ENCODE data around the gene YTHDF1.

GRCh38 chr20:63235399-63235983, 19.6 kb upstream of the YTHDF1 start, which contains the start of gene BIRC7:
- TF ChIP-seq YY1 (IDR thresholded peaks at IDR 0.05; ENCODE audit: low read depth, low read length): no peak
- no peak for TF ChIP-seq TAF1 (IDR thresholded peaks at IDR 0.05; ENCODE audit: low read depth, low read length)
- no peak for TF ChIP-seq ZNF274 (IDR thresholded peaks at IDR 0.05; ENCODE audit: borderline replicate concordance, extremely low read depth, low read length)
- no peak for TF ChIP-seq CTCF (IDR thresholded peaks at IDR 0.05; ENCODE audit: control extremely low read depth in 1 of 3, insufficient read depth in 1 of 3, low read depth in 1 of 3, low read length in 3 of 3)
- TF ChIP-seq JUND (IDR thresholded peaks at IDR 0.05; ENCODE audit: low read length): no peak
- no peak for TF ChIP-seq EZH2 (IDR thresholded peaks at IDR 0.05; ENCODE audit: low read depth, low read length, severe bottlenecking)

All from H1 (cell line).